ENCODE results near the gene ZBTB47. TPM values are rescaled to one million over a fixed set of nuclear protein-coding genes. Genes with fewer than 3 reads are reported as not detected.

The ZBTB47 gene
- total and polyA plus RNA-seq, 2 experiments from 2014 or later = 0.48 to 2.8 TPM

- H3K27me3 Mint-ChIP-seq (ENCODE audit: insufficient read depth, low read depth, poor library complexity) = no peaks in the 10 kb centered on the region
- Histone ChIP-seq H2AFZ (no peak overlapping the region), H3K27me3 (ENCODE audit: insufficient read depth) (no peaks in the 10 kb centered on the region), H3K27ac (ENCODE audit: low read depth) (no peak overlapping the region), H3K4me3 (no peak overlapping the region), H3K36me3 (ENCODE audit: insufficient read depth) (no peaks in the 10 kb centered on the region), H3F3A (replicated peaks; ENCODE audit: low read depth) (no peaks in the 10 kb centered on the region), H3K9me2 (ENCODE audit: insufficient read depth) (0 out of 2 replicates have a peak, but pooled peaks cover 9% of the 10 kb centered on the region), H3K4me2 (no peak overlapping the region), H4K20me1 (replicated peaks; ENCODE audit: insufficient read depth) (no peaks in the 10 kb centered on the region), H3K4me1 (ENCODE audit: insufficient read depth) (no peaks in the 10 kb centered on the region), H3K79me2 (replicated peaks; ENCODE audit: insufficient read depth) (no peaks in the 10 kb centered on the region)
- H3K27ac Mint-ChIP-seq = no peak overlapping the region
- no peaks in the 10 kb centered on the region for H3K4me1 Mint-ChIP-seq
- H3K36me3 Mint-ChIP-seq (ENCODE audit: low read depth) = no peaks in the 10 kb centered on the region
- no peak overlapping the region for H3K4me3 Mint-ChIP-seq
- ATAC-seq = no peak
- H3K9me3 Mint-ChIP-seq = peaks cover 14% of the 10 kb centered on the region; the same call in 1 of the 3 replicates
- TF ChIP-seq JUNB (IDR thresholded peaks at IDR 0.05; ENCODE audit: unreplicated experiment) (no peak), ETS1 (IDR thresholded peaks at IDR 0.05) (no peak), CREB1 (CRISPR knock-in tag; IDR thresholded peaks at IDR 0.05; ENCODE audit: low read depth) (no peak), ZNF331 (CRISPR knock-in tag; IDR thresholded peaks at IDR 0.05; ENCODE audit: low read depth) (no peak), ZNF462 (CRISPR knock-in tag; IDR thresholded peaks at IDR 0.05) (no peak), STAT1 (IDR thresholded peaks at IDR 0.05; ENCODE audit: unreplicated experiment) (no peak), POLR2AphosphoS5 (IDR thresholded peaks at IDR 0.05; ENCODE audit: low read depth) (no peak), EZH2 (IDR thresholded peaks at IDR 0.05; ENCODE audit: low read depth, unreplicated experiment) (no peak), CTCF (conservative IDR thresholded peaks at IDR 0.05; ENCODE audit: low read depth in 2 of 2) (no peak), REST (IDR thresholded peaks at IDR 0.05; ENCODE audit: unreplicated experiment) (no peak), NANOG (IDR thresholded peaks at IDR 0.05; ENCODE audit: borderline replicate concordance) (no peak), EZH2phosphoT487 (IDR thresholded peaks at IDR 0.05; ENCODE audit: unreplicated experiment) (no peak), ZNF114 (CRISPR knock-in tag; IDR thresholded peaks at IDR 0.05) (no peak)
- no peak for DNase-seq (ENCODE audit: low spot score)
These were observed 19.6 kb downstream of the ZBTB47 start for GRCh38 chr3:42673082-42673481.
